Left hindlimb (tissue), 1 donor: ENCODE results near the gene CNTD1.

Experiments used
- DNase-seq: peaks from one replicate; pipeline ENCODE4 v3.0.0-alpha.2; 2018

Gene CNTD1

GRCh38 chr17:42806249-42806648 is 7.6 kb downstream of the CNTD1 start:
- no peak for DNase-seq

- no peak for DNase-seq
Observed at GRCh38 chr17:42809250-42809649, 10.6 kb downstream of the CNTD1 start.

- DNase-seq: no peak
Observed at GRCh38 chr17:42814633-42815399, 16.2 kb downstream of the CNTD1 start.

- no peak for DNase-seq
Observed at GRCh38 chr17:42817866-42818265, 19.2 kb downstream of the CNTD1 start.

GRCh38 chr17:42818379-42818778 is 19.7 kb downstream of the CNTD1 start:
- no peak for DNase-seq

- DNase-seq: no peak
Observed at GRCh38 chr17:42819939-42820535, 21.4 kb downstream of the CNTD1 start.

GRCh38 chr17:42821176-42821575 is 22.5 kb downstream of the CNTD1 start:
- no peak for DNase-seq

- no peak for DNase-seq
Observed at GRCh38 chr17:42827472-42827871, 28.8 kb downstream of the CNTD1 start.

GRCh38 chr17:42830971-42831370 is 32.3 kb downstream of the CNTD1 start:
- no peak for DNase-seq

GRCh38 chr17:42832213-42832933 is 33.7 kb downstream of the CNTD1 start:
- DNase-seq: no peak

GRCh38 chr17:42832934-42833766 is 34.5 kb downstream of the CNTD1 start, which contains the start of gene PSME3:
TSS of gene PSME3 (plus strand) at chr17:42833397. CDS start at chr17:42833632, 235 bp downstream.
- DNase-seq: peak; percentile 92

- no peak for DNase-seq
Observed at GRCh38 chr17:42833767-42834422, 35.2 kb downstream of the CNTD1 start.

- DNase-seq: no peak
Observed at GRCh38 chr17:42835732-42836131, 37.1 kb downstream of the CNTD1 start.

GRCh38 chr17:42841975-42842685 is 43.5 kb downstream of the CNTD1 start:
- no peak for DNase-seq

- no peak for DNase-seq
Observed at GRCh38 chr17:42843358-42843934, 44.8 kb downstream of the CNTD1 start.

- DNase-seq: no peak
Observed at GRCh38 chr17:42844271-42844670, 45.6 kb downstream of the CNTD1 start, which contains the start of gene AOC2. TSS of gene AOC2 (plus strand) at chr17:42844580. CDS start at chr17:42844627, 47 bp downstream.

- DNase-seq: no peak
Observed at GRCh38 chr17:42844761-42845555, 46.3 kb downstream of the CNTD1 start.

GRCh38 chr17:42845556-42845917 is 46.9 kb downstream of the CNTD1 start:
- no peak for DNase-seq

- DNase-seq: peak; percentile 64
Observed at GRCh38 chr17:42845918-42846593, 47.4 kb downstream of the CNTD1 start.
